CD4-positive, alpha-beta memory T cell (primary cell): ENCODE results near the gene SPSB3. TPM values are rescaled to one million over a fixed set of nuclear protein-coding genes. Genes with fewer than 3 reads are reported as not detected.

Experiments used
- CTCF ChIA-PET: fragments of 350-600 bp; sonication (Branson Sonifier 250); formaldehyde crosslinking; loops from one replicate; lab custom pipeline; 2021; ENCODE audit warnings: inconsistent platforms; ENCODE audit not compliant: partially characterized antibody; lab: Charles Lee
- POLR2A ChIA-PET: fragments of 350-600 bp; sonication (Branson Sonifier 250); formaldehyde crosslinking; loops from one replicate; lab custom pipeline; 2021; ENCODE audit not compliant: partially characterized antibody; lab: Charles Lee
- DNase-seq, 5 donors: peaks; one replicate each; pipeline versions ENCODE4 v3.0.0 to v3.0.0-alpha.2; 2020 to 2022; ENCODE audit warnings: mixed read lengths in 1 of 5
- H3K27ac ChIP-seq: one replicate; pipeline ENCODE4 v1.7.0; 2013; ENCODE audit warnings: low read depth, low read length
- H3K27me3 ChIP-seq: 2 replicates; pipeline ENCODE4 v1.7.0; 2013; ENCODE audit warnings: mild to moderate bottlenecking, low read length, moderate library complexity; ENCODE audit not compliant: insufficient read depth
- H3K36me3 ChIP-seq: 2 replicates; pipeline ENCODE4 v1.7.0; 2013; ENCODE audit warnings: mild to moderate bottlenecking, low read length, moderate library complexity; ENCODE audit not compliant: insufficient read depth
- H3K4me1 ChIP-seq: 2 replicates; pipeline ENCODE4 v1.7.0; 2013; ENCODE audit warnings: mild to moderate bottlenecking, low read length, moderate library complexity; ENCODE audit not compliant: insufficient read depth
- H3K4me3 ChIP-seq, 2 donors: one replicate each; pipeline ENCODE4 v1.7.0; 2013; ENCODE audit warnings: low read length in 2 of 2, mild to moderate bottlenecking in 1 of 2
- H3K9me3 ChIP-seq, 2 donors: one replicate each; pipeline ENCODE4 v1.7.0; 2013; ENCODE audit warnings: low read length in 2 of 2, control low read depth in 1 of 2; ENCODE audit not compliant: control insufficient read depth in 1 of 2
- H3K27ac Mint-ChIP-seq, 7 donors: one replicate each; pipeline ENCODE4 v1.8.0; 2020 to 2021; ENCODE audit warnings: mixed read lengths in 7 of 7, mild to moderate bottlenecking in 6 of 7, inconsistent platforms in 3 of 7, moderate library complexity in 3 of 7
- H3K27me3 Mint-ChIP-seq, 2 donors: one replicate each; pipeline ENCODE4 v1.8.0; 2020 to 2021; ENCODE audit warnings: mixed read lengths in 2 of 2
- H3K36me3 Mint-ChIP-seq, 2 donors: one replicate each; pipeline ENCODE4 v1.8.0; 2020 to 2021; ENCODE audit warnings: mixed read lengths in 2 of 2, inconsistent platforms in 1 of 2, mild to moderate bottlenecking in 1 of 2
- H3K4me1 Mint-ChIP-seq, 4 donors: one replicate each; pipeline ENCODE4 v1.8.0; 2020 to 2021; ENCODE audit warnings: mixed read lengths in 4 of 4, mild to moderate bottlenecking in 1 of 4
- H3K4me3 Mint-ChIP-seq, 8 donors: one replicate each; pipeline ENCODE4 v1.8.0; 2020 to 2021; ENCODE audit warnings: mixed read lengths in 8 of 8, mild to moderate bottlenecking in 7 of 8, moderate library complexity in 6 of 8, inconsistent platforms in 3 of 8
- H3K9me3 Mint-ChIP-seq, 8 donors: one replicate each; pipeline ENCODE4 v1.8.0; 2020 to 2021; ENCODE audit warnings: mixed read lengths in 8 of 8, mild to moderate bottlenecking in 5 of 8, inconsistent platforms in 3 of 8, moderate library complexity in 1 of 8
- intact Hi-C: fragments of 100-400 bp; cut with micrococcal nuclease; formaldehyde crosslinking; loops from one replicate; pipeline ENCODE4 v1.15.1; 2023
- polyA plus RNA-seq, 2 donors: library from polyadenylated mRNA; unstranded; fragments of 300-500 nt; fragmentation: Illumina TruSeq; gene quantifications; one replicate each; pipeline ENCODE4 v1.2.3, GENCODE V29; 2021
- total RNA-seq, 2 experiments: library from RNA; stranded (reverse); gene quantifications; one replicate each; pipeline ENCODE4 v1.2.3, GENCODE V29; 2021

SPSB3 gene
- total RNA-seq (100 to 1,000 TPM; 133 to 144 TPM), polyA plus RNA-seq (10 to 100 TPM; 56.6 to 72.9 TPM)

DNA sequence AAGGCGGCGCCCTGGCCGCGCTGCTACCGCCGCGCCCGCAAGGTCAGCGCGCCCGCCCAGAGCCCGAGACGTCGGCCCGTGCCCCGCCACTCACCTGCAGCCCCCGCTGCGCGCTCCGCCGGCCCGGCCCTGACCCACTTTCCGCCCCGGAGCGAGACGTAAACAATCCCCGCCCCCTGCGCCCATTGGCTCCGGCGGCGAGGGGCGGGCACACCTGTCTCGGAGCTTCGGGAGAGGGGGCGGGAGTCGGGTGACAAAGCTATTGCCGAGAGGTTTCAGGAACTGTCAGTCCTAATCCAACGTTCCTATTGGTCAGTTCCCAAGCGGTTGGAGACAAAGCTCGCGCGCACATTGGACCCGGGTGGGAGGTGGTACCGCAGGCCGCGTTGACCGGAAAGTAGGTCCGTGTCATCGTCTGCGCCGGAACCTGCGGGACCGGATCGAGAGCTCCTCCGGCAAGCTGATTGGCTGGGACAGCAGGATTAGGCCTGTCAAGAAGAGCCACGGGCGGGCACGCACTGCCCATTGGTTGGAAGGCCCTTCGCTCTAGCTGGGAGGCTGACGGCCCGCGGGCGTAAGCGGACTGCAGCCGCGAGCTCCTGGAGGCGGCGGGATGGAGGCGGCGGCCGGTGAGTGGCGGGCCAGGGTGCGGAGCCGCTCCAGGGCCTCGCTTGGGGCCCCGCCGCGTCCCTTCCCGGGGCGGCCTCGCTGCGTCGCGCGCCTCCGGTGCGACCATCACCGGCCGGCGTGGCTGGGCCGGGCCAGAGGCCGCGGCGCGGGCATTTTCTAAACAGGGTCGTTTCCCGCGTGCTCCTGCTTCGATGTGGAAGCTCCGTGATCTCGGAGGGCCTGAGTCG is at the start of gene SPSB3, which contains the start of gene NUBP2:
Gene SPSB3 (minus strand): TSS at position 164 of the 857 bp plus-strand sequence. CDS start 1,088 bp downstream, outside the sequence.
Gene NUBP2 (plus strand): TSS at position 553 of the 857 bp plus-strand sequence. CDS start 61 bp downstream, at position 614.
- Mint-ChIP-seq H3K4me1 (peaks cover 13 to 46% (median 30%) of the 10 kb centered on the region in 4 donors), H3K27me3 (no peaks in the 10 kb centered on the region), H3K9me3 (peaks cover 0 to 3% (median 0%) of the 10 kb centered on the region in 8 donors), H3K27ac (peak within 1 kb of the TSS; percentile 92 to 97 (median 94)), H3K36me3 (peaks cover 0 to 17% of the 10 kb centered on the region in 2 donors), H3K4me3 (peak within 1 kb of the TSS; percentile 91 to 96 (median 94))
- peak within 1 kb of the TSS; percentile 69 to 88 for H3K4me3 ChIP-seq
- intact Hi-C loops, result loop anchor here (1.0 to 2.0 kb wide), 5 partner anchors 9 to 362 kb away; partner anchors contain the start of genes HAGH, MAPK8IP3, MRPS34 and UQCC4
- no peaks in the 10 kb centered on the region for H3K9me3 ChIP-seq
- H3K36me3 ChIP-seq, result peaks cover 22% of the 10 kb centered on the region
- H3K27me3 ChIP-seq, result no peaks in the 10 kb centered on the region
- ChIA-PET CTCF (interaction anchor here (1.0 to 2.2 kb wide), 10 partner anchors 8 to 146 kb away, joined by 3 to 16 read pairs (median 5); partner anchors contain the start of genes EME2, FAHD1, HAGH and MAPK8IP3), POLR2A (interaction anchor here (0.7 to 6.7 kb wide), 24 partner anchors 8 to 995 kb away, joined by 3 to 185 read pairs (median 6); partner anchors contain the start of genes AMDHD2, CRAMP1, EME2 and FAHD1)
- peak within 1 kb of the TSS; percentile 79 for H3K27ac ChIP-seq
- DNase-seq, result peak; percentile 97 to 99 (median 99)
- peaks cover 43% of the 10 kb centered on the region for H3K4me1 ChIP-seq

DNA sequence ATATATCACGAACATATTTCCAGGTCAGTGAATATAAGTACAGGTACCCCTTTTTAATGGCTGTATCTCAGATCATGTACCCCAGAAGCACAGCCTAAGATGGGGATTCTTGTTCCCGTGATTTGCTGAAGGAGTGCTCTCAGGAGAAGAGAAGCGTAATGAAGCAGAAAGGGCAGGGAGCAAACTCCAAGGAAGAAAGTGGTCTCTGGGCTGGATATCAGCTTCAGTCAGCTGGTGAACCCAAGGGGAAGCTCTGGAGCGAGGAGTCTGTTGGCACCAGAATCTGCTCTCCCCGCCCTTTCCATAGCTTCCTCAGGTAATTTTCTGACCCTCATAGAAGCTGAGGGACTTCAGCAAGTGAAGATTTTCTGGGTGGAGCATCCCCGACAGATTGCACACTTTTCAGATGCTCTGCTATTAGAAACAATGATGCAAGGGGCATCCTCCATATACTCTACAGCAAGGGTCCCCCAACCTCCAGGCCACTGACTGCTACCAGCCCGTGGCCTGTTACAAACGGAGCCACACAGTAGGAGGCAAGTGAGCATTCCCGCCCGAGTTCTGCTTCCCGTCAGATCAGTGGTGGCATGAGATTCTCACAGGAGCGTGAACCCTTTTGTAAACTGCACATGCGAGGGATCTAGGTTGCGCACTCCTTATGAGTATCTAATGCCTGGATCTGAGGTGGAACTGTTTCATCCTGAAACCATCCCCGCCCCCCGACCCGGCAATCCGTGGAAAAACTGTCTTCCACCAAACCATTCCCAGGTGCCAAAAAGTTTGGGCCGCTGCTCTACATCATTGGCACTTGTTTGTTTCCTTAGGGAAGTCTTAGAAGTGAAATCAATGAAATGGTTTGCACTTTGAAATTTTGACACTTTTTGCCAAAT is 49.1 kb upstream of the SPSB3 start:
- Mint-ChIP-seq H3K4me1 (peaks cover 14 to 35% (median 26%) of the 10 kb centered on the region in 4 donors), H3K36me3 (peaks cover 0 to 4% of the 10 kb centered on the region in 2 donors), H3K4me3 (no peak overlapping the region), H3K27me3 (no peaks in the 10 kb centered on the region), H3K9me3 (peaks cover 0 to 2% (median 0%) of the 10 kb centered on the region in 8 donors), H3K27ac (peak overlapping the region in 2 of 7 donors; percentile 30 to 48)
- no peak overlapping the region for H3K27ac ChIP-seq
- H3K4me3 ChIP-seq, result no peak overlapping the region
- intact Hi-C loops, result no loop called here
- H3K4me1 ChIP-seq, result peaks cover 20% of the 10 kb centered on the region
- H3K27me3 ChIP-seq, result no peaks in the 10 kb centered on the region
- DNase-seq, result no peak
- POLR2A ChIA-PET, result no interaction called here
- H3K36me3 ChIP-seq, result no peaks in the 10 kb centered on the region
- H3K9me3 ChIP-seq, result no peaks in the 10 kb centered on the region
- CTCF ChIA-PET, result no interaction called here

DNA sequence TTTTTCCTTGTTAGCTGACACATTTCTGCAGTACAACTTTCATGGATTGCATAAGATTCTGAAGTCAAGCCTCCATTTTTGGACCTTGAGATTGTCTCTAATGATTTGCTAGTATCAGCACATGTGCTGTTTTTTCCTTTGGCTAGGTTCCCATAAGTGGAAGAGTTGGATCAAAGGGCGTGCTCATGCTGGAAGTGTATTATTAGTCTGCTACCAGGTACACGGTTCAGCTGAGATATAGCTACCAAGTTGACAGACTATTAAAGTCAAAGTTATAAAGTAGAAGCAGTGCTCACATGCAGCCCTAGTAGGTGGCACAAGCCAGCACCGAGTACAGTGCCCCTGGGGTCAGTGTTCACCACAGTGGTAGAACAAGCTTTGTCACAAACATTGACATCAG is 47.8 kb upstream of the SPSB3 start:
- Histone ChIP-seq H3K36me3 (no peaks in the 10 kb centered on the region), H3K9me3 (no peaks in the 10 kb centered on the region), H3K4me1 (peaks cover 26% of the 10 kb centered on the region), H3K27ac (no peak overlapping the region), H3K4me3 (no peak overlapping the region), H3K27me3 (no peaks in the 10 kb centered on the region)
- Mint-ChIP-seq H3K4me3 (no peak overlapping the region), H3K27me3 (no peaks in the 10 kb centered on the region), H3K4me1 (peaks cover 14 to 43% (median 30%) of the 10 kb centered on the region in 4 donors), H3K9me3 (peaks cover 0 to 2% (median 0%) of the 10 kb centered on the region in 8 donors), H3K36me3 (peaks cover 0 to 4% of the 10 kb centered on the region in 2 donors), H3K27ac (peak overlapping the region in 1 of 7 donors; percentile 48)
- POLR2A ChIA-PET, result no interaction called here
- intact Hi-C loops, result no loop called here
- CTCF ChIA-PET, result no interaction called here
- no peak for DNase-seq

DNA sequence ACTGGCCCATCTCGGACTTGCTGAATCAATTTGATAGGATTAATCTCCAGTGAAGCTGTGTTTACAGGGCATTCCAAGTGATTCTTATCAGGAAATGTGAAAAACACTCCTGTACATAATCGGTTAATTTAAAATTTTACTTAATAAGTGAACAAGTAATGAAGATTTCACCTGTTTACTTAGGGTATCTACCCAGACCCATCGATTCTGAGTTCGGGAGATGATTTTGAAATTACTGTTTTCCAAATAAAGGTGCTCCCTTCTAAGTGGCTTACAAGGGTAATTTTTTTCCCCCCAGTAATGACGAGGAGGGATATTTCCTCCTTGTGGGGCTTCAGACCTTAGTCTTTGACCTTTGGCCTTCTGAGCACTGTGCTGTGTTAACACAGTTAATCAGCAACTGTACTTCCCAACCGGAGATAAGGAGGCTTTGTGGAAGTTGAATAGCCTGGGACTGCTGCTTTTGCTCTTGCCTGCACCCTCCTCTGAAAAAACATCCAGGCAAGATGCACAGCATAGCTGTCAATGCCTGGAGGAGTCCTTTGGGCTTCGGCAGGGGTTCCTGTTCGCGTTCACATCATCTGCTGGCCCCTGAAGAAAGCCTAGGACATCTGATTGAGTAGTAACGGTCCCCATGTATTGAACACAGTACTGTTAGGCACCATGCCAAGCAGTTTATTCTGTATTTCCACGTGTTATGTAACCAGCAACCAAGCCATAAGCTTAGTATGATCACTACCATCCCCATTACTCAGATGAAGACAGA is 46.5 kb upstream of the SPSB3 start:
- Histone ChIP-seq H3K27ac (no peak overlapping the region), H3K27me3 (no peaks in the 10 kb centered on the region), H3K9me3 (no peaks in the 10 kb centered on the region), H3K4me3 (no peak overlapping the region), H3K4me1 (peaks cover 40% of the 10 kb centered on the region), H3K36me3 (no peaks in the 10 kb centered on the region)
- intact Hi-C loops, result no loop called here
- ChIA-PET POLR2A (no interaction called here), CTCF (no interaction called here)
- Mint-ChIP-seq H3K27ac (peak overlapping the region in 6 of 7 donors; percentile 31 to 94 (median 56)), H3K4me1 (peaks cover 17 to 56% (median 39%) of the 10 kb centered on the region in 4 donors), H3K4me3 (peak overlapping the region in 6 of 8 donors; percentile 18 to 49 (median 38)), H3K27me3 (no peaks in the 10 kb centered on the region), H3K36me3 (peaks cover 1 to 4% of the 10 kb centered on the region in 2 donors), H3K9me3 (peaks cover 0 to 2% (median 0%) of the 10 kb centered on the region in 8 donors)
- DNase-seq, result no peak

DNA sequence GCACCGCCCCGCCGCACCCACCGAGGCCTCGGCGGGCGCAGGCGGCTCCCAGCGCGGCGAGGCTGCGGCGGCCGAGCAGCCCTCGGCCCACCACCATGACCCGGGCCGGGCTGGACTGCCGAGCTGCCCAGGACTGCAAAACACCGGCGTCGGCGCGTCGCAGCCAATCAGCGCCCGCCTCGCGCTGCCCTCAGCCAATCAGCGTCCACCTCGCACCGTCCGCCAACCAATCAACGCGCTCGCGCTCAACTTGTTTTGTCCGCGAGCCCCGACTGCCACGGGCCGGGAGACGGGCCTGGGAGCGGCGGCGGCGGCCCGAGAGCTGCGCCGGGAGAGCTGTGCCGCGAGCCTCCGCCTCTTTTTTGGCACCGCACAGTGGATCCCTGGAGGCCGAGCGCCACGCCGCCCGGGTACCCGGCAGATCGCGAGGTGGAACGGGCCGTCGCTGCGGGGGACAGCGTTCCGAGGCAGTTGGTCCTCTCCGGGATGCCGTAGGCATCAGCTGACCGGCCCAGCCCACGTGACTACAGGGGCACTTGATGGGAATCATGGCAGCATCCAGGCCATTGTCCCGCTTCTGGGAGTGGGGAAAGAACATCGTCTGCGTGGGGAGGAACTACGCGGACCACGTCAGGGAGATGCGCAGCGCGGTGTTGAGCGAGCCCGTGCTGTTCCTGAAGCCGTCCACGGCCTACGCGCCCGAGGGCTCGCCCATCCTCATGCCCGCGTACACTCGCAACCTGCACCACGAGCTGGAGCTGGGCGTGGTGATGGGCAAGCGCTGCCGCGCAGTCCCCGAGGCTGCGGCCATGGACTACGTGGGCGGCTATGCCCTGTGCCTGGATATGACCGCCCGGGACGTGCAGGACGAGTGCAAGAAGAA is 44.6 kb upstream of the SPSB3 start, which contains the start of the genes FAHD1 and HAGH:
Gene FAHD1 (plus strand): TSS at position 516 of the 883 bp plus-strand sequence. CDS start 33 bp downstream, at position 549.
Gene HAGH (minus strand): TSS at position 135 of the 883 bp plus-strand sequence. CDS start 38 bp downstream, at position 97.
- Mint-ChIP-seq H3K27me3 (no peaks in the 10 kb centered on the region), H3K27ac (peak within 1 kb of the TSS; percentile 94 to 97 (median 95)), H3K4me1 (peaks cover 17 to 58% (median 39%) of the 10 kb centered on the region in 4 donors), H3K36me3 (peaks cover 4 to 6% of the 10 kb centered on the region in 2 donors), H3K4me3 (peak within 1 kb of the TSS; percentile 92 to 96 (median 94)), H3K9me3 (peaks cover 0 to 2% (median 0%) of the 10 kb centered on the region in 8 donors)
- DNase-seq, result peak; percentile 90 to 98 (median 93)
- Histone ChIP-seq H3K4me3 (peak within 1 kb of the TSS; percentile 78 to 89), H3K4me1 (peaks cover 43% of the 10 kb centered on the region), H3K36me3 (peaks cover 9% of the 10 kb centered on the region), H3K27ac (peak within 1 kb of the TSS; percentile 73), H3K9me3 (no peaks in the 10 kb centered on the region), H3K27me3 (no peaks in the 10 kb centered on the region)
- CTCF ChIA-PET, result interaction anchor here (0.5 to 1.2 kb wide), 2 partner anchors 44 to 108 kb away, joined by 3 to 5 read pairs; partner anchors contain the start of genes NUBP2 and SPSB3
- POLR2A ChIA-PET, result interaction anchor here (0.6 to 2.6 kb wide), 17 partner anchors 11 to 1050 kb away, joined by 3 to 43 read pairs (median 4); partner anchors contain the start of genes EME2, MAPK8IP3, MRPS34 and NME3
- intact Hi-C loops, result loop anchor here (1.0 to 2.0 kb wide), 3 partner anchors 45 to 120 kb away; partner anchors contain the start of genes EME2, MAPK8IP3, MRPS34 and NUBP2
